ENCODE data around the gene IMP3. TPM values are rescaled to one million over a fixed set of nuclear protein-coding genes. Genes with fewer than 3 reads are reported as not detected.

Gene IMP3
- total RNA-seq, 4 donors from 2014 or later, result 162 to 194 (median 170) TPM

GRCh38 chr15:75671730-75672602, 31.9 kb upstream of the IMP3 start:
- ATAC-seq (ENCODE audit: low FRiP score), result no peak
- DNase-seq (ENCODE audit: low spot score), result no peak
- TF ChIP-seq CTCF (IDR thresholded peaks at IDR 0.05), result no peak

GRCh38 chr15:75669879-75670212, 29.8 kb upstream of the IMP3 start:
- no peak for TF ChIP-seq CTCF (IDR thresholded peaks at IDR 0.05)
- no peak for DNase-seq (ENCODE audit: low spot score)
- ATAC-seq (ENCODE audit: low FRiP score), result no peak

GRCh38 chr15:75669191-75669878, 29.3 kb upstream of the IMP3 start:
- ATAC-seq (ENCODE audit: low FRiP score) (peak; percentile 17), DNase-seq (ENCODE audit: low spot score) (no peak)
- TF ChIP-seq CTCF (IDR thresholded peaks at IDR 0.05), result no peak

- no peak for DNase-seq (ENCODE audit: low spot score)
- no peak for TF ChIP-seq CTCF (IDR thresholded peaks at IDR 0.05)
- peak; percentile 29 for ATAC-seq (ENCODE audit: low FRiP score)
These were observed 26.9 kb upstream of the IMP3 start for GRCh38 chr15:75666823-75667501.

- TF ChIP-seq CTCF (IDR thresholded peaks at IDR 0.05), result no peak
- DNase-seq (ENCODE audit: low spot score), result no peak
- no peak for ATAC-seq (ENCODE audit: low FRiP score)
These were observed 24.0 kb upstream of the IMP3 start for GRCh38 chr15:75663931-75664421.

GRCh38 chr15:75662823-75663519, 22.9 kb upstream of the IMP3 start:
- no peak for TF ChIP-seq CTCF (IDR thresholded peaks at IDR 0.05)
- DNase-seq (ENCODE audit: low spot score) (no peak), ATAC-seq (ENCODE audit: low FRiP score) (no peak)
